Chondrocyte (in vitro differentiated cells): ENCODE measurements around the gene EXTL2. TPM values are rescaled to one million over a fixed set of nuclear protein-coding genes. Genes with fewer than 3 reads are reported as not detected.

Source experiments
- DNase-seq: peaks from one replicate; pipeline ENCODE4 v3.0.0; 2021; ENCODE audit warnings: mixed read lengths, low spot score
- H3K27ac Mint-ChIP-seq: one replicate; pipeline ENCODE4 v1.8.0; 2021; ENCODE audit warnings: mild to moderate bottlenecking, moderate library complexity, mixed read lengths; ENCODE audit not compliant: unreplicated experiment
- H3K27me3 Mint-ChIP-seq: 2 replicates; pipeline ENCODE4 v1.8.0; 2021; ENCODE audit warnings: low read depth, mixed read lengths
- H3K36me3 Mint-ChIP-seq: 2 replicates; pipeline ENCODE4 v1.8.0; 2021; ENCODE audit warnings: low read depth, mixed read lengths
- H3K4me1 Mint-ChIP-seq: 2 replicates; pipeline ENCODE4 v1.8.0; 2021; ENCODE audit warnings: low read depth, mild to moderate bottlenecking, mixed read lengths
- H3K4me3 Mint-ChIP-seq: one replicate; pipeline ENCODE4 v1.8.0; 2021; ENCODE audit warnings: mild to moderate bottlenecking, moderate library complexity, mixed read lengths; ENCODE audit not compliant: unreplicated experiment
- H3K9me3 Mint-ChIP-seq: 2 replicates; pipeline ENCODE4 v1.8.0; 2021; ENCODE audit warnings: low read depth, mixed read lengths
- total RNA-seq: library from RNA; stranded (reverse); gene quantifications from 3 replicates; pipeline ENCODE4 v1.2.1, GENCODE V29; 2021
- TF ChIP-seq, protein P1 (sequence below): fragments of 200-600 bp; sonication (generic); IDR thresholded peaks from 2 replicates; pipeline ENCODE4 v1.5.0; 2021; ENCODE audit warnings: antibody characterized with exemption, mild to moderate bottlenecking, moderate library complexity

Gene EXTL2
- total RNA-seq, 1 donor from 2014 or later, result 24.7 TPM

- peaks cover 3% of the 10 kb centered on the region for H3K4me1 Mint-ChIP-seq
- DNase-seq, result no peak
- no peaks in the 10 kb centered on the region for H3K27me3 Mint-ChIP-seq
- no peak overlapping the region for H3K27ac Mint-ChIP-seq
- no peak overlapping the region for H3K4me3 Mint-ChIP-seq
- peaks cover 42% of the 10 kb centered on the region for H3K36me3 Mint-ChIP-seq
- TF ChIP-seq, protein P1, sequence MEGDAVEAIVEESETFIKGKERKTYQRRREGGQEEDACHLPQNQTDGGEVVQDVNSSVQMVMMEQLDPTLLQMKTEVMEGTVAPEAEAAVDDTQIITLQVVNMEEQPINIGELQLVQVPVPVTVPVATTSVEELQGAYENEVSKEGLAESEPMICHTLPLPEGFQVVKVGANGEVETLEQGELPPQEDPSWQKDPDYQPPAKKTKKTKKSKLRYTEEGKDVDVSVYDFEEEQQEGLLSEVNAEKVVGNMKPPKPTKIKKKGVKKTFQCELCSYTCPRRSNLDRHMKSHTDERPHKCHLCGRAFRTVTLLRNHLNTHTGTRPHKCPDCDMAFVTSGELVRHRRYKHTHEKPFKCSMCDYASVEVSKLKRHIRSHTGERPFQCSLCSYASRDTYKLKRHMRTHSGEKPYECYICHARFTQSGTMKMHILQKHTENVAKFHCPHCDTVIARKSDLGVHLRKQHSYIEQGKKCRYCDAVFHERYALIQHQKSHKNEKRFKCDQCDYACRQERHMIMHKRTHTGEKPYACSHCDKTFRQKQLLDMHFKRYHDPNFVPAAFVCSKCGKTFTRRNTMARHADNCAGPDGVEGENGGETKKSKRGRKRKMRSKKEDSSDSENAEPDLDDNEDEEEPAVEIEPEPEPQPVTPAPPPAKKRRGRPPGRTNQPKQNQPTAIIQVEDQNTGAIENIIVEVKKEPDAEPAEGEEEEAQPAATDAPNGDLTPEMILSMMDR, result no peak
- no peaks in the 10 kb centered on the region for H3K9me3 Mint-ChIP-seq
These were observed 17.4 kb upstream of the EXTL2 start for GRCh38 chr1:100912019-100912418.

GRCh38 chr1:100909018-100909417 lies 14.4 kb upstream of the EXTL2 start:
- no peak overlapping the region for H3K27ac Mint-ChIP-seq
- H3K4me1 Mint-ChIP-seq, result peaks cover 3% of the 10 kb centered on the region
- no peaks in the 10 kb centered on the region for H3K9me3 Mint-ChIP-seq
- no peak overlapping the region for H3K4me3 Mint-ChIP-seq
- TF ChIP-seq, protein P1, result no peak
- no peaks in the 10 kb centered on the region for H3K27me3 Mint-ChIP-seq
- H3K36me3 Mint-ChIP-seq, result peaks cover 47% of the 10 kb centered on the region
- no peak for DNase-seq

DNA sequence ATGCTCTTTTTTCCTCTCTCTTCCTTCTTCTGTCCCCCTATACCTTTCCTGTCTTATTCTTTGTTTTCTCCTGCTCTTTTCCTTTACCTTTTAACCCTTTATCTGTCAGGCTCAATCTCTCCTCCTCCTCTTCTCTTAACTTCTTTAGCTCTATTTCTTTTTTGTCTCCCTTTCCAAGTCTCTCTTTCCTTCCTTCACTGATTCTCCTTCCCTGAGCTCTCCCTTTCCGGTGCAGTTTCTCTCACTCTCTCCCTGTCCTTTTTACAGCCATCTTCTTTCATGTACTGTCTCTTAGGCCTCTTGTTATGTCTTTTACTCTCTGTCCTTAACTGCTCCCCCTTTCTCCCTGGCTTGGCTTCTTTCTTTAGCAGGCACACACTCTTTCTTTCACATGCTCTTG lies 13.2 kb upstream of the EXTL2 start:
- H3K27ac Mint-ChIP-seq, result peak overlapping the region; percentile 24
- H3K4me1 Mint-ChIP-seq, result peaks cover 3% of the 10 kb centered on the region
- H3K4me3 Mint-ChIP-seq, result no peak overlapping the region
- no peak for DNase-seq
- TF ChIP-seq, protein P1, result no peak
- H3K36me3 Mint-ChIP-seq, result peaks cover 39% of the 10 kb centered on the region
- no peaks in the 10 kb centered on the region for H3K27me3 Mint-ChIP-seq
- no peaks in the 10 kb centered on the region for H3K9me3 Mint-ChIP-seq

DNA sequence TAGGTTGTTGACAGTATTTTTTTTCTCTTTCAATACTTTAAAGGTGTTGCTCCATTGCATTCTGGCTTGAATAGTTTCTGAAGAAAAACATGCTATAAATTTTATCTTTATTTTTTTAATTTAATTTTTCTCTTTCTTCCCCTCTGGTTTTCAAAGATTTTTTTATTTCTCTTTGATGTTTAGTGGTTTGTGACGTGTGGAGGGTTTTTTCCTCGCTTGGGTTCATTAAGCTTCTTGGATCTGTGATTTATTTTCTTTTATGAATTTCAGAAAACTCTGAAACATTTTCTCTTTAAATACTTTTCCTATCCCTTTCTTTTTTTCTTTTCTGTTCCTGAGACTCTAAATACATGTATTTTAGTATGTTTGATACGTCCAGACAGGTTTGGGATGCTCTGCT lies 10.5 kb upstream of the EXTL2 start:
- Mint-ChIP-seq H3K4me1 (peaks cover 3% of the 10 kb centered on the region), H3K4me3 (no peak overlapping the region), H3K27ac (no peak overlapping the region), H3K9me3 (no peaks in the 10 kb centered on the region), H3K27me3 (no peaks in the 10 kb centered on the region), H3K36me3 (peaks cover 30% of the 10 kb centered on the region)
- TF ChIP-seq, protein P1, result no peak
- DNase-seq, result no peak

- no peaks in the 10 kb centered on the region for H3K9me3 Mint-ChIP-seq
- TF ChIP-seq, protein P1, result no peak
- H3K27ac Mint-ChIP-seq, result no peak overlapping the region
- peaks cover 33% of the 10 kb centered on the region for H3K36me3 Mint-ChIP-seq
- H3K4me1 Mint-ChIP-seq, result peaks cover 3% of the 10 kb centered on the region
- H3K27me3 Mint-ChIP-seq, result no peaks in the 10 kb centered on the region
- no peak overlapping the region for H3K4me3 Mint-ChIP-seq
- no peak for DNase-seq
These were observed 9.9 kb upstream of the EXTL2 start for GRCh38 chr1:100904528-100904927.
